ENCODE measurements around the gene SMG1. TPM values are rescaled to one million over a fixed set of nuclear protein-coding genes. Genes with fewer than 3 reads are reported as not detected.

SMG1 gene
- total RNA-seq, 1 experiment from 2014 or later: 96.4 TPM

GRCh38 chr16:18789850-18790706 is 136.1 kb downstream of the SMG1 start, which contains the start of gene RPS15A:
TSS of gene RPS15A (minus strand) at chr16:18790334. CDS start at chr16:18789113, 1,221 bp downstream.
- Histone ChIP-seq H3K9me3 (ENCODE audit: control insufficient read depth, low read depth, low read length) (no peaks in the 10 kb centered on the region), H3K27me3 (ENCODE audit: insufficient read depth, low read length) (no peaks in the 10 kb centered on the region)

More at GRCh38 chr16:18789850-18790706, 136.1 kb downstream of the SMG1 start, which contains the start of gene RPS15A:
- peak within 1 kb of the TSS; percentile 96 for H3K14ac ChIP-seq (ENCODE audit: insufficient read depth, low read length)
- H4K8ac ChIP-seq (replicated peaks; ENCODE audit: insufficient read length, low read depth, low read length): no peak within 1 kb of the TSS
- no peak within 1 kb of the TSS for H2BK120ac ChIP-seq (ENCODE audit: low read depth, low read length, poor library complexity, severe bottlenecking)
- no peak within 1 kb of the TSS for H2AFZ ChIP-seq (ENCODE audit: low read length)
- peaks cover 6% of the 10 kb centered on the region for H3K23me2 ChIP-seq (ENCODE audit: insufficient read length, low read depth, low read length, poor library complexity, severe bottlenecking)
- no peak within 1 kb of the TSS for H2BK15ac ChIP-seq (ENCODE audit: low read depth, low read length)
- peak within 1 kb of the TSS; percentile 54 for H3K27ac ChIP-seq (ENCODE audit: insufficient read length, low read depth, low read length)
- H3K79me2 ChIP-seq (ENCODE audit: insufficient read depth, low read length): peaks cover 49% of the 10 kb centered on the region
- DNase-seq: peak; percentile 97
- no peak within 1 kb of the TSS for H4K91ac ChIP-seq (ENCODE audit: insufficient read length, low read depth, low read length)
- peaks cover 8% of the 10 kb centered on the region for H3K79me1 ChIP-seq (ENCODE audit: insufficient read depth, low read depth, low read length, poor library complexity, severe bottlenecking)
- Mint-ChIP-seq H3K36me3 (ENCODE audit: insufficient read depth in 1 of 3, low read depth in 3 of 3) (peaks cover 56 to 88% (median 81%) of the 10 kb centered on the region in 3 experiments), H3K9me3 (peaks cover 2 to 5% of the 10 kb centered on the region in 2 experiments; a peak in 2 of 5 replicates), H3K4me1 (peaks cover 33 to 42% of the 10 kb centered on the region in 2 experiments), H3K27me3 (ENCODE audit: low read depth) (peaks cover 1% of the 10 kb centered on the region; the same call in 1 of the 2 replicates), H3K4me3 (peak within 1 kb of the TSS; percentile 96 to 97), H3K27ac (peak within 1 kb of the TSS; percentile 98 to 99 (median 99))
- no peak within 1 kb of the TSS for H3T11ph ChIP-seq (ENCODE audit: low read length)
- no peak within 1 kb of the TSS for H3K56ac ChIP-seq (ENCODE audit: insufficient read length, low read depth, low read length)
- H3K23ac ChIP-seq (ENCODE audit: insufficient read length, low read depth, low read length): no peak within 1 kb of the TSS
- H4K20me1 ChIP-seq (ENCODE audit: control insufficient read depth, insufficient read depth, insufficient read length): no peaks in the 10 kb centered on the region
- no peak for TF ChIP-seq CTCF (conservative IDR thresholded peaks at IDR 0.05)
- H3K4me1 ChIP-seq (ENCODE audit: insufficient read depth, low read length): 0 out of 2 replicates have a peak, but pooled peaks cover 5% of the 10 kb centered on the region
- no peak within 1 kb of the TSS for H2BK20ac ChIP-seq (ENCODE audit: low read depth, low read length, poor library complexity, severe bottlenecking)
- peak within 1 kb of the TSS; percentile 99 for H4K5ac ChIP-seq (ENCODE audit: insufficient read length, low read depth, low read length)
- H3K4me2 ChIP-seq (ENCODE audit: insufficient read depth, insufficient read length, low read length): peak within 1 kb of the TSS; percentile 98
- H2AK5ac ChIP-seq (ENCODE audit: insufficient read length, low read length): no peak within 1 kb of the TSS
- no peak within 1 kb of the TSS for H2BK12ac ChIP-seq (ENCODE audit: insufficient read length, low read depth, low read length)
- H3K4ac ChIP-seq (ENCODE audit: low read depth, low read length): peak within 1 kb of the TSS; percentile 72; the same call in 1 of the 2 replicates
- peak within 1 kb of the TSS; percentile 100 for H2BK5ac ChIP-seq (ENCODE audit: insufficient read length, low read length)
- H3K18ac ChIP-seq (ENCODE audit: insufficient read length, low read depth, low read length): peak within 1 kb of the TSS; percentile 98
- WGBS (ENCODE audit: extremely low coverage, insufficient read length, low lambda C conversion rate): no CpG with 5 or more reads among the region's 60 CpGs
- peak within 1 kb of the TSS; percentile 99 for H3K9ac ChIP-seq (ENCODE audit: extremely low read depth, insufficient read length, low read length)
